HFF-Myc (cell line): ENCODE results near the gene ATP4B.
A peak's percentile ranks its signal among the peaks of the same experiment; 100 is the strongest.

Experiments used
- DNase-seq: peaks from one replicate; pipeline ENCODE4 v3.0.0-alpha.2; 2011; ENCODE audit warnings: low read depth; ENCODE audit errors: extremely low read depth
- H3K4me3 ChIP-seq: replicated peaks from 2 replicates; pipeline ENCODE4 v1.5.1; 2011; ENCODE audit warnings: low read depth, mild to moderate bottlenecking, control low read depth, low read length
- TF ChIP-seq, protein P1 (sequence below): IDR thresholded peaks from 2 replicates; pipeline ENCODE4 v1.5.1; 2012; ENCODE audit warnings: mild to moderate bottlenecking, low read depth, low read length, control low read depth; ENCODE audit errors: missing control alignments

ATP4B gene

DNA sequence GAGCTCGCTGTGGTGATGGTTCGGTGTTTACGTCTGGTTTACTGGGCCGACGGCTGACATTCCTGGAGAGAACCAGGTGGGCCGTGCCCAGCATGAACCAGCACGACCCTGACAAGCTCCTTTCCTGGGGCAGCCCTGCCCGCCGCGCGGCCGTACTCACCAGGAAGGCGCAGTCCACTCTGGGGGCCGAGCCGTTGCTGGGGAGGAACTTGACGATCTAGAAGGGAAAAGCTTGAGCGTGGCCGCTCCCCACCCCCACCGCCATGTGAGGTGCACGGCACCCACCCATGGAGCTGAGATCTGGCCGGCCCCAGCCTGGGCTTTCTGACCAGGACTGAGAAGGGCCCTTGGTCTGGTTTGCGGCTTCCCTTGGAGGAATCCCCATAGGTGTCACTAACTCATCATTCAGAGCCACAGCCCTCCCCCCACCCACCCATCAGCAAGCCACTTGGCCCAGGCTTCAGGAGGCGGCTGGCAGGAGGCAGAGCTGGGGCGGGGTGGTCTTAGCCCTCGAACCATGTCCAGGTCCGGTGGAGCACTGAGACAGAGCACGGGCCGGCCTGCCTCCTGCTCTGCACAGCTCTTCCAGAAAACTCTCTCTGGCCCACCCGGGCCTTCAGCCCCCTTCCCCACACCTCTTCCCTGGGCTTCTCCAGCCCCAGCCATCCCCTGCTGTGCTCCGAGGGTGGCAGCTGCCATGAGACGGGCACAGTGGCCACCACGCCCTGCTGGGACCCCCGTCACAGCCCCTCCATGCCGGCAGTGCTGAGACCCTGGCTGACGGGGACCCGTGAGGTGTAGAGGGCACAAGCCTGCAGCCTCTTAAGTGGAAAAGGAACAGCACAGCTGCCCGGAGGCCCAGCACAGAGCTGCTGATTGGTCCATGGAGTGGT is 6.2 kb downstream of the ATP4B start:
- H3K4me3 ChIP-seq: no peak overlapping the region
- TF ChIP-seq, protein P1, sequence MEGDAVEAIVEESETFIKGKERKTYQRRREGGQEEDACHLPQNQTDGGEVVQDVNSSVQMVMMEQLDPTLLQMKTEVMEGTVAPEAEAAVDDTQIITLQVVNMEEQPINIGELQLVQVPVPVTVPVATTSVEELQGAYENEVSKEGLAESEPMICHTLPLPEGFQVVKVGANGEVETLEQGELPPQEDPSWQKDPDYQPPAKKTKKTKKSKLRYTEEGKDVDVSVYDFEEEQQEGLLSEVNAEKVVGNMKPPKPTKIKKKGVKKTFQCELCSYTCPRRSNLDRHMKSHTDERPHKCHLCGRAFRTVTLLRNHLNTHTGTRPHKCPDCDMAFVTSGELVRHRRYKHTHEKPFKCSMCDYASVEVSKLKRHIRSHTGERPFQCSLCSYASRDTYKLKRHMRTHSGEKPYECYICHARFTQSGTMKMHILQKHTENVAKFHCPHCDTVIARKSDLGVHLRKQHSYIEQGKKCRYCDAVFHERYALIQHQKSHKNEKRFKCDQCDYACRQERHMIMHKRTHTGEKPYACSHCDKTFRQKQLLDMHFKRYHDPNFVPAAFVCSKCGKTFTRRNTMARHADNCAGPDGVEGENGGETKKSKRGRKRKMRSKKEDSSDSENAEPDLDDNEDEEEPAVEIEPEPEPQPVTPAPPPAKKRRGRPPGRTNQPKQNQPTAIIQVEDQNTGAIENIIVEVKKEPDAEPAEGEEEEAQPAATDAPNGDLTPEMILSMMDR: no peak
- no peak for DNase-seq

GRCh38 chr13:113650731-113651148 is 7.3 kb downstream of the ATP4B start:
- DNase-seq: no peak
- no peak overlapping the region for H3K4me3 ChIP-seq
- TF ChIP-seq, protein P1: no peak

DNA sequence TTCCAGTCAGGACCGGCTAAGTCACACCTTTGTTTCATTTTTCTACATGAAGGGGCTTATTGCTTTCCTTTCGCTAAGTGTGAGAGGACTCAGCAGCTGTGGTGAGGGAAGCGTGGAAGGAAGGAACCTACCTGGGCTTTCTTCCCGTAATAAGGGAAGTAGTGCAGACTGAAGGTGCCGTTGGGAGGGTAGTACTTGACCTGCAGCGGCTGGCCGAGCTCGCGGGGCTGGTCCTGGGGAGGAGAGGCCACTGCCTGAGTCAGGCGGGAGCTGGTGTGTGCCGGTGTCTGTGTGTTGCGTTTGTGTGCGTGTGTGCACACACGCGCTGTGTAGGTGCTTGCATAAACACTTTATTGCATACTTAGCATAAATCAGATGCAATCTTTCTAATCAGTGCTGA is 7.7 kb downstream of the ATP4B start:
- TF ChIP-seq, protein P1: no peak
- no peak overlapping the region for H3K4me3 ChIP-seq
- no peak for DNase-seq

DNA sequence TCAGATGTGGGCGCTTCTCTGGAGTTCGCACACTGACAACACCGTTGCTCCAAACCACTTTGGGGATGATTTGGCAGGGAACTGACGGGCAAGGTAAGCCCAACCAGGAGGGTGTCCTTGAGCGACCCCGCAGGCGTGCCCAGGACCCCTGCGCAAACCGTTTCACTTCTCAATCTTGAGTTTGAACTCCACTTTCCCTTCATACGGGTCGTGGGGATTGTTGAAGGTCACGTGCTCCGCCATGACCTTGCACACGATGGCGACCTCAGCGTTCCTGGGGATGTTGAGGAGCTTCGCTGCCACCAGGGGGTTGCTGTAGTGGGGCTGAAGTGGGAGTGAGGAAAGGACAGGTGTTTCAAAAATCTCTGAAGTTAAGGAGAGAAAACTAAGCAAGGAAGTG is 8.8 kb downstream of the ATP4B start:
- no peak for DNase-seq
- H3K4me3 ChIP-seq: no peak overlapping the region
- TF ChIP-seq, protein P1: no peak

DNA sequence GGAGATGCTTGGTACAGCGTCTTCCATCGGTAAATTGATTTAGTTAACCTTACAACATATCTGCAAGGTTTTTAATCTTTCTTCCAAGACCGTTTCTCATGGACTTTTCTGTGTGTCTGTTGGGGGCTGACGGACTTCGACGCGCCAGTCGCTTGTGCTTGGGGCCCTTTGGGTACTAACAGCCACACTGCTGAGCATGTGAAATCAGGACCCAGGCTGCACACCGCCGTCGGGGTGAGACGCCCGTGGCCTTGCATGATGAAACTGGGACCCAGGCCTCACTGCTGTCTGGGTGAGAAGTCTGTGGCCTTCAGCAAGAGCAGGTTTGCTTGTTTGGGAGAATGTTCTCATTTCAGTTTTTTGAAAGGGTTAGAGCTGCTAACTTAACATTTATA is 9.8 kb downstream of the ATP4B start:
- TF ChIP-seq, protein P1: no peak
- H3K4me3 ChIP-seq: no peak overlapping the region
- DNase-seq: no peak

DNA sequence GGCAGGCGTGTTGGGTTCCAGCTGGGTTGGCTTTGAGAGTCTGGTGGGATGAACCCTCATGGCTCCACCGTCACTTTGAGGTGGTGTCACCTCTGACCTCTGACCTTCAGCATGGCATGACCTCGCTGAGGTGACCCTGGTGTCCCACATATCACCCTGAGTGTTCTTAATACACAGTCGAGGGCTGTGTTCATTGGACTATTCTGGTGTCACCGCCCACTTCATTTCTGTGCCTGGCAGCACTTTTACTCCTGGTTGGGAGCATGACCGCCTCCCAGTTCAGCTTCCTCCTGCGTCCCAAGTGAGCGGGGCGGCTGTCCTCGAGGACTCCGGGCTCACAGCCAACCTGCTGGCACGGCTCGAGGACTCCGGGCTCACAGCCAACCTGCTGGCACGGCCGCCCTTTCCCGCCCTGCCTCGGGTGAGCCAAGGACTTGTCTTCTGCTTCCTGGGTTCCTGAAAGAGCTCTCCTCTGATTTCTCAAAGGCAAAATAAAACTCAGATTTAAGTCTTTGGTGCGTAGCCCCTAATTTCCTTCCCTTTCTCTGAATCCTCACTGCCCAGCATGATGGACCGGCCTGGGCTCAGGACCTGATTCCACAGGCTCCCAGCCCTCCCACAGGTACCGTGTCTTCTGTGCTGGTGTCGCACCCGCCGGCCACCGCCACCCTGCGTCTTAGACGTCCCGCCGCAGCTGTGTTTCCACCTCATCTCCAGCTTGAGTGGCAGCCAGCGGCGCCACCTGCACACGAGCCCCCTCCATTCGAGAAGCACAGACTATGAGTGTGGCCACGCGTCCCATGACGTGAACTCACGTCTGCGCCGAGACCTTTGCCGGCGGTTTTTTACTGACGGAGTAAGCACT is 10.4 kb downstream of the ATP4B start:
- TF ChIP-seq, protein P1: no peak
- peak; percentile 1 for DNase-seq
- no peak overlapping the region for H3K4me3 ChIP-seq
